Measurements from ENCODE around the gene PLCD3. TPM values are rescaled to one million over a fixed set of nuclear protein-coding genes. Genes with fewer than 3 reads are reported as not detected.

PLCD3 gene
- polyA plus RNA-seq, 1 of the 3 experiments (the other 2 are of a cell fraction), result 59.7 TPM

- Histone ChIP-seq H3K9me3 (no peaks in the 10 kb centered on the region), H3K4me2 (no peak overlapping the region), H3K9me2 (no peaks in the 10 kb centered on the region), H3K79me2 (ENCODE audit: insufficient read depth) (peaks cover 20% of the 10 kb centered on the region), H2AFZ (ENCODE audit: low read depth) (no peak overlapping the region), H3K9ac (no peak overlapping the region), H3K36me3 (replicated peaks in 1 of 2; ENCODE audit: control insufficient read depth in 1 of 2, insufficient read depth in 2 of 2, low read length in 1 of 2) (no peaks in the 10 kb centered on the region), H3K4me1 (ENCODE audit: control insufficient read depth in 1 of 2, insufficient read depth in 2 of 2, low read depth in 1 of 2, low read length in 1 of 2) (peaks cover 0 to 10% of the 10 kb centered on the region in 2 experiments; a peak in 2 of 4 replicates), H3K27ac (ENCODE audit: low read depth in 2 of 2, low read length in 1 of 2) (0 out of 4 replicates have a peak overlapping the region, but pooled peaks of 1 of the 2 experiments have one; percentile 5), H3K27me3 (ENCODE audit: insufficient read depth) (no peaks in the 10 kb centered on the region), H4K20me1 (ENCODE audit: insufficient read depth) (no peaks in the 10 kb centered on the region), H3F3A (replicated peaks; ENCODE audit: insufficient read depth) (no peaks in the 10 kb centered on the region), H3K4me3 (ENCODE audit: low read depth in 2 of 2, low read length in 1 of 2) (no peak overlapping the region)
- ChIA-PET CTCF (interaction anchor here (1.1 to 5.7 kb wide), 2 partner anchors 15 to 33 kb away, joined by 3 to 40 read pairs; no protein-coding TSS in a partner anchor), POLR2A (interaction anchor here (2.8 kb wide), 1 partner anchor 16 kb away, joined by 9 read pairs; the partner anchor contains the start of gene HEXIM1)
- no peak for DNase-seq
- WGBS (ENCODE audit: low lambda C conversion rate), result 97% methylated on average over 7 of the region's 7 CpGs
- no peak for TF ChIP-seq EP300 (IDR thresholded peaks at IDR 0.05; ENCODE audit: borderline replicate concordance in 1 of 2, low read depth in 1 of 2, low read length in 1 of 2)
- TF ChIP-seq TCF12 (IDR thresholded peaks at IDR 0.05), result no peak
- no peak for TF ChIP-seq GATA2 (CRISPR knock-in tag; IDR thresholded peaks at IDR 0.05)
- no peak for TF ChIP-seq SMC3 (IDR thresholded peaks at IDR 0.05; ENCODE audit: low read depth, low read length)
- TF ChIP-seq GABPA (IDR thresholded peaks at IDR 0.05; ENCODE audit: low read depth), result no peak
- TF ChIP-seq IRF3 (IDR thresholded peaks at IDR 0.05; ENCODE audit: low read depth, low read length), result no peak
- TF ChIP-seq ELF1 (IDR thresholded peaks at IDR 0.05), result no peak
- no peak for TF ChIP-seq RFX5 (IDR thresholded peaks at IDR 0.05; ENCODE audit: low read length)
- TF ChIP-seq ZBTB33 (IDR thresholded peaks at IDR 0.05; ENCODE audit: borderline replicate concordance, low read depth), result no peak
- no peak for TF ChIP-seq CHD2 (IDR thresholded peaks at IDR 0.05; ENCODE audit: low read length, partially characterized antibody)
- no peak for TF ChIP-seq NFIC (IDR thresholded peaks at IDR 0.05; ENCODE audit: borderline replicate concordance)
- no peak for TF ChIP-seq CTCF (IDR thresholded peaks at IDR 0.05)
- TF ChIP-seq RXRA (IDR thresholded peaks at IDR 0.05; ENCODE audit: borderline replicate concordance, low read depth), result no peak
- TF ChIP-seq TAF1 (IDR thresholded peaks at IDR 0.05; ENCODE audit: borderline replicate concordance, low read depth, low read length), result no peak
Observed at GRCh38 chr17:45164734-45165269, 32.5 kb upstream of the PLCD3 start.
